IMR-90 (cell line): ENCODE measurements around the gene CCDC152. TPM values are rescaled to one million over a fixed set of nuclear protein-coding genes. Genes with fewer than 3 reads are reported as not detected.

Experiments used
- ATAC-seq: fragments of 200-7000 bp; cut with Tn5 transposase; 2 replicates; pipeline ENCODE4 v1.9.1; 2020; ENCODE audit warnings: low read depth, mild to moderate bottlenecking, moderate library complexity
- BruUV-seq: library from RNA; stranded (reverse); fragments of 400-500 nt; replicated peaks from 2 replicates; lab custom pipeline; 2021; lab: Mats Ljungman, UMichigan
- CTCF ChIA-PET: fragments of 300-600 bp; formaldehyde crosslinking; extraction: SDS; loops from one replicate; lab custom pipeline; 2021; ENCODE audit warnings: antibody characterized with exemption; lab: Yijun Ruan, JAX
- POLR2A ChIA-PET: fragments of 300-600 bp; sonication (Branson Sonifier 250); formaldehyde crosslinking; loops from one replicate; lab custom pipeline; 2022; ENCODE audit warnings: antibody characterized with exemption; ENCODE audit not compliant: unreplicated experiment; lab: Charles Lee
- DNase-seq: peaks from one replicate; pipeline ENCODE4 v3.0.0; 2013
- H2AFZ ChIP-seq: replicated peaks from 2 replicates; pipeline ENCODE3; 2013; ENCODE audit warnings: low read length, mild to moderate bottlenecking; ENCODE audit not compliant: poor library complexity
- H2AK5ac ChIP-seq: 2 replicates; pipeline ENCODE4 v1.6.1; 2013; ENCODE audit warnings: low read depth, low read length, inconsistent platforms
- H2AK9ac ChIP-seq: replicated peaks from 2 replicates; pipeline ENCODE3; 2013; ENCODE audit warnings: mild to moderate bottlenecking, low read depth, low read length, moderate library complexity; ENCODE audit not compliant: poor library complexity
- H2BK120ac ChIP-seq: 2 replicates; pipeline ENCODE4 v1.6.1; 2013; ENCODE audit warnings: low read depth, low read length, inconsistent platforms
- H2BK15ac ChIP-seq: 3 replicates; pipeline ENCODE4 v1.6.1; 2013; ENCODE audit warnings: low read depth, low read length, inconsistent platforms
- H2BK20ac ChIP-seq: 2 replicates; pipeline ENCODE4 v1.6.1; 2013; ENCODE audit warnings: low read depth, mild to moderate bottlenecking, inconsistent platforms, low read length, moderate library complexity
- H2BK5ac ChIP-seq: 2 replicates; pipeline ENCODE4 v1.6.1; 2013; ENCODE audit warnings: mild to moderate bottlenecking, low read depth, low read length, inconsistent platforms; ENCODE audit not compliant: poor library complexity, severe bottlenecking
- H3K14ac ChIP-seq: replicated peaks from 2 replicates; pipeline ENCODE4 v1.6.1; 2013; ENCODE audit warnings: low read depth, low read length, inconsistent platforms
- H3K18ac ChIP-seq: 2 replicates; pipeline ENCODE4 v1.6.1; 2013; ENCODE audit warnings: low read depth, low read length, control low read depth
- H3K23ac ChIP-seq: 2 replicates; pipeline ENCODE4 v1.6.1; 2013; ENCODE audit warnings: low read depth, low read length, inconsistent platforms
- H3K27ac ChIP-seq: 2 replicates; pipeline ENCODE4 v1.5.1; 2013; ENCODE audit warnings: mild to moderate bottlenecking, control low read depth, low read length; ENCODE audit not compliant: insufficient read depth
- H3K27me3 ChIP-seq: 2 replicates; pipeline ENCODE4 v1.6.1; 2013; ENCODE audit warnings: low read length; ENCODE audit not compliant: control insufficient read depth, insufficient read depth
- H3K36me3 ChIP-seq: 2 replicates; pipeline ENCODE4 v1.6.1; 2013; ENCODE audit warnings: low read length, mixed read lengths; ENCODE audit not compliant: control insufficient read depth, insufficient read depth
- H3K4ac ChIP-seq: 2 replicates; pipeline ENCODE4 v1.6.1; 2013; ENCODE audit warnings: low read depth, low read length, inconsistent platforms
- H3K4me1 ChIP-seq: 2 replicates; pipeline ENCODE4 v1.6.1; 2013; ENCODE audit warnings: low read length, mixed read lengths; ENCODE audit not compliant: control insufficient read depth, insufficient read depth
- H3K4me2 ChIP-seq: 2 replicates; pipeline ENCODE4 v1.6.1; 2013; ENCODE audit warnings: low read depth, mild to moderate bottlenecking, control low read depth, low read length, moderate library complexity
- H3K4me3 ChIP-seq: 2 replicates; pipeline ENCODE4 v1.5.1; 2013; ENCODE audit warnings: low read depth, mild to moderate bottlenecking, control low read depth, low read length, moderate library complexity; ENCODE audit not compliant: insufficient read depth
- H3K56ac ChIP-seq: 2 replicates; pipeline ENCODE4 v1.6.1; 2013; ENCODE audit warnings: low read length, inconsistent platforms; ENCODE audit not compliant: insufficient read depth; ENCODE audit errors: extremely low read depth
- H3K79me1 ChIP-seq, 2 experiments: 2 replicates each; pipeline ENCODE4 v1.6.1; 2013; ENCODE audit warnings: low read length in 2 of 2, inconsistent platforms in 1 of 2, low read depth in 1 of 2
- H3K9ac ChIP-seq: 2 replicates; pipeline ENCODE4 v1.6.1; 2013; ENCODE audit warnings: low read depth, low read length, control low read depth
- H3K9me1 ChIP-seq: 2 replicates; pipeline ENCODE4 v1.6.1; 2013; ENCODE audit warnings: low read length, inconsistent platforms; ENCODE audit not compliant: insufficient read depth
- H3K9me3 ChIP-seq: 2 replicates; pipeline ENCODE4 v1.6.1; 2013; ENCODE audit warnings: low read length; ENCODE audit not compliant: control insufficient read depth, insufficient read depth
- H4K20me1 ChIP-seq: 2 replicates; pipeline ENCODE4 v1.6.1; 2013; ENCODE audit warnings: low read length, inconsistent platforms; ENCODE audit not compliant: insufficient read depth
- H4K5ac ChIP-seq: 2 replicates; pipeline ENCODE4 v1.6.1; 2013; ENCODE audit warnings: mild to moderate bottlenecking, low read depth, low read length, control low read depth
- H4K8ac ChIP-seq, 2 experiments: 2 replicates each; pipeline ENCODE4 v1.6.1; 2013; ENCODE audit warnings: low read depth in 2 of 2, low read length in 2 of 2, control low read depth in 1 of 2, inconsistent platforms in 1 of 2
- H4K91ac ChIP-seq: 2 replicates; pipeline ENCODE4 v1.6.1; 2013; ENCODE audit warnings: low read depth, low read length, inconsistent platforms; ENCODE audit not compliant: insufficient read depth
- CHD1 ChIP-seq: IDR thresholded peaks from 2 replicates; pipeline ENCODE4 v1.6.1; 2012; ENCODE audit warnings: low read depth, low read length, improper control_type of control experiment
- FOS ChIP-seq: fragments of 150-350 bp; IDR thresholded peaks from 2 replicates; pipeline ENCODE4 v1.6.1; 2016; ENCODE audit warnings: low read depth, low read length
- MXI1 ChIP-seq: IDR thresholded peaks from 2 replicates; pipeline ENCODE4 v1.6.1; 2012; ENCODE audit warnings: low read depth, mild to moderate bottlenecking, low read length, moderate library complexity, borderline replicate concordance
- RAD21 ChIP-seq: IDR thresholded peaks from 2 replicates; pipeline ENCODE4 v1.6.1; 2012; ENCODE audit warnings: low read length, improper control_type of control experiment
- SMC3 ChIP-seq: fragments of 150-350 bp; IDR thresholded peaks from 2 replicates; pipeline ENCODE4 v1.6.1; 2016; ENCODE audit warnings: low read depth, mild to moderate bottlenecking, antibody characterized with exemption, low read length, moderate library complexity
- WGBS, 2 experiments: methylation state at CpG; one replicate each; pipeline versions ENCODE4 v1.1.5 to v1.1.7; 2013; ENCODE audit warnings: missing lambda C conversion rate in 2 of 2; ENCODE audit not compliant: insufficient read length in 1 of 2; ENCODE audit errors: extremely low coverage in 2 of 2; 5-methylcytosine and 5-hydroxymethylcytosine counted together
- dilution Hi-C: fragments of 300-500 bp; cut with HindIII; formaldehyde crosslinking; loops from one replicate; pipeline ENCODE4 v1.14.3; 2018; ENCODE audit warnings: low sequenced_read_pairs; ENCODE audit not compliant: unreplicated experiment
- in situ Hi-C: fragments of 300-500 bp; cut with MboI; formaldehyde crosslinking; loops from 3 replicates; pipeline ENCODE4 v1.14.3; 2019; ENCODE audit warnings: low sequenced_read_pairs, inconsistent platforms, mixed read lengths
- intact Hi-C: fragments of 100-400 bp; cut with micrococcal nuclease; formaldehyde crosslinking; loops from 2 replicates; pipeline ENCODE4 v1.10.0; 2022
- polyA plus RNA-seq, 3 experiments: library from polyadenylated mRNA; depleted of rRNA; stranded (reverse); fragments of >200 nt; gene quantifications; 2 replicates each; pipeline ENCODE4 v1.2.3, GENCODE V29; 2012; ENCODE audit warnings: low replicate concordance in 1 of 3
- total RNA-seq: library from RNA; depleted of rRNA; stranded (reverse); fragments of >200 nt; gene quantifications from 2 replicates; pipeline ENCODE4 v1.2.3, GENCODE V29; 2012
- TF ChIP-seq, protein P1 (sequence below): conservative IDR thresholded peaks from 2 replicates; pipeline ENCODE4 v1.5.1; 2012; ENCODE audit warnings: mild to moderate bottlenecking, low read depth, low read length, improper control_type of control experiment
- TF ChIP-seq, protein P2 (sequence below): fragments of 150-350 bp; IDR thresholded peaks from 2 replicates; pipeline ENCODE4 v1.6.1; 2016; ENCODE audit warnings: low read depth, mild to moderate bottlenecking, low read length, moderate library complexity, borderline replicate concordance

Gene CCDC152
- total and polyA plus RNA-seq, 2 of the 4 experiments (the other 2 are of a cell fraction) = 0.87 to 0.90 TPM

- Histone ChIP-seq H3K27ac (no peak overlapping the region), H2BK120ac (no peak overlapping the region), H3K36me3 (no peaks in the 10 kb centered on the region), H2BK20ac (no peak overlapping the region), H4K5ac (no peak overlapping the region), H3K9me1 (no peaks in the 10 kb centered on the region), H3K14ac (no peak overlapping the region), H2BK15ac (no peak overlapping the region), H2AK9ac (no peak overlapping the region), H3K9ac (no peak overlapping the region), H3K18ac (no peak overlapping the region), H3K4me1 (no peaks in the 10 kb centered on the region), H3K4ac (no peak overlapping the region), H3K9me3 (no peaks in the 10 kb centered on the region), H2BK5ac (no peak overlapping the region), H2AFZ (no peak overlapping the region), H3K4me2 (no peak overlapping the region), H3K56ac (no peak overlapping the region), H3K4me3 (no peak overlapping the region), H4K20me1 (no peaks in the 10 kb centered on the region), H3K27me3 (no peaks in the 10 kb centered on the region), H4K91ac (no peak overlapping the region), H2AK5ac (no peak overlapping the region), H3K23ac (no peak overlapping the region), H4K8ac (no peak overlapping the region), H3K79me1 (no peaks in the 10 kb centered on the region)
- dilution Hi-C loops = no loop called here
- BruUV-seq = no TSS peak
- no peak for ATAC-seq
- TF ChIP-seq, protein P1, sequence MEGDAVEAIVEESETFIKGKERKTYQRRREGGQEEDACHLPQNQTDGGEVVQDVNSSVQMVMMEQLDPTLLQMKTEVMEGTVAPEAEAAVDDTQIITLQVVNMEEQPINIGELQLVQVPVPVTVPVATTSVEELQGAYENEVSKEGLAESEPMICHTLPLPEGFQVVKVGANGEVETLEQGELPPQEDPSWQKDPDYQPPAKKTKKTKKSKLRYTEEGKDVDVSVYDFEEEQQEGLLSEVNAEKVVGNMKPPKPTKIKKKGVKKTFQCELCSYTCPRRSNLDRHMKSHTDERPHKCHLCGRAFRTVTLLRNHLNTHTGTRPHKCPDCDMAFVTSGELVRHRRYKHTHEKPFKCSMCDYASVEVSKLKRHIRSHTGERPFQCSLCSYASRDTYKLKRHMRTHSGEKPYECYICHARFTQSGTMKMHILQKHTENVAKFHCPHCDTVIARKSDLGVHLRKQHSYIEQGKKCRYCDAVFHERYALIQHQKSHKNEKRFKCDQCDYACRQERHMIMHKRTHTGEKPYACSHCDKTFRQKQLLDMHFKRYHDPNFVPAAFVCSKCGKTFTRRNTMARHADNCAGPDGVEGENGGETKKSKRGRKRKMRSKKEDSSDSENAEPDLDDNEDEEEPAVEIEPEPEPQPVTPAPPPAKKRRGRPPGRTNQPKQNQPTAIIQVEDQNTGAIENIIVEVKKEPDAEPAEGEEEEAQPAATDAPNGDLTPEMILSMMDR = no peak
- TF ChIP-seq RAD21 (no peak), FOS (no peak), MXI1 (no peak), CHD1 (no peak), SMC3 (no peak)
- TF ChIP-seq, protein P2, sequence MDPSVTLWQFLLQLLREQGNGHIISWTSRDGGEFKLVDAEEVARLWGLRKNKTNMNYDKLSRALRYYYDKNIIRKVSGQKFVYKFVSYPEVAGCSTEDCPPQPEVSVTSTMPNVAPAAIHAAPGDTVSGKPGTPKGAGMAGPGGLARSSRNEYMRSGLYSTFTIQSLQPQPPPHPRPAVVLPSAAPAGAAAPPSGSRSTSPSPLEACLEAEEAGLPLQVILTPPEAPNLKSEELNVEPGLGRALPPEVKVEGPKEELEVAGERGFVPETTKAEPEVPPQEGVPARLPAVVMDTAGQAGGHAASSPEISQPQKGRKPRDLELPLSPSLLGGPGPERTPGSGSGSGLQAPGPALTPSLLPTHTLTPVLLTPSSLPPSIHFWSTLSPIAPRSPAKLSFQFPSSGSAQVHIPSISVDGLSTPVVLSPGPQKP = no peak
- no CpG with 5 or more reads among the region's 2 CpGs for WGBS, 2 experiments
- in situ Hi-C loops = no loop called here
- intact Hi-C loops = no loop called here
- ChIA-PET POLR2A (no interaction called here), CTCF (no interaction called here)
- DNase-seq = no peak
Observed at GRCh38 chr5:42812620-42813019, 56.0 kb downstream of the CCDC152 start.
